NCI-H1436 (cell line): ENCODE measurements around the gene DAP3.
"Not testable (repeated sequence)": the region's sequence is repeated elsewhere in the genome, so short reads cannot be mapped to it uniquely, and the experiment has no call there.

Source experiments
- DNase-seq: peaks from one replicate; lab custom pipeline; 2025; lab: John Stamatoyannopoulos, UW

Gene DAP3

GRCh38 chr1:155719703-155720102 is 30.8 kb downstream of the DAP3 start:
- no peak for DNase-seq

- no peak for DNase-seq
Observed at GRCh38 chr1:155725142-155725541, 36.3 kb downstream of the DAP3 start.

GRCh38 chr1:155729031-155729898 is 40.4 kb downstream of the DAP3 start:
- peak; percentile 17 for DNase-seq

GRCh38 chr1:155740995-155741394 is 52.1 kb downstream of the DAP3 start:
- no peak for DNase-seq

GRCh38 chr1:155741908-155742307 is 53.0 kb downstream of the DAP3 start:
- DNase-seq: no peak

GRCh38 chr1:155744711-155745283 is 55.9 kb downstream of the DAP3 start:
- no peak for DNase-seq

- peak; percentile 87 for DNase-seq
Observed at GRCh38 chr1:155745284-155746228, 56.7 kb downstream of the DAP3 start.

GRCh38 chr1:155747586-155747985 is 58.7 kb downstream of the DAP3 start:
- not testable (repeated sequence) for DNase-seq

- DNase-seq: not testable (repeated sequence)
Observed at GRCh38 chr1:155748141-155748540, 59.2 kb downstream of the DAP3 start.

- not testable (repeated sequence) for DNase-seq
Observed at GRCh38 chr1:155759017-155759416, 70.1 kb downstream of the DAP3 start.

- DNase-seq: no peak
Observed at GRCh38 chr1:155759966-155760630, 71.2 kb downstream of the DAP3 start.

- DNase-seq: no peak
Observed at GRCh38 chr1:155760751-155761475, 72.0 kb downstream of the DAP3 start.

- no peak for DNase-seq
Observed at GRCh38 chr1:155761736-155762405, 73.0 kb downstream of the DAP3 start.

GRCh38 chr1:155763090-155763815 is 74.4 kb downstream of the DAP3 start:
- not testable (repeated sequence) for DNase-seq

- DNase-seq: not testable (repeated sequence)
Observed at GRCh38 chr1:155763989-155764388, 75.1 kb downstream of the DAP3 start.

- DNase-seq: not testable (repeated sequence)
Observed at GRCh38 chr1:155767399-155767989, 78.6 kb downstream of the DAP3 start.

GRCh38 chr1:155769257-155769656 is 80.4 kb downstream of the DAP3 start:
- no peak for DNase-seq

GRCh38 chr1:155773221-155773620 is 84.3 kb downstream of the DAP3 start:
- no peak for DNase-seq

GRCh38 chr1:155776414-155776813 is 87.5 kb downstream of the DAP3 start:
- DNase-seq: no peak
